ENCODE results near the gene FAM184A. TPM values are rescaled to one million over a fixed set of nuclear protein-coding genes. Genes with fewer than 3 reads are reported as not detected.
"Not testable (repeated sequence)": the region's sequence is repeated elsewhere in the genome, so short reads cannot be mapped to it uniquely, and the experiment has no call there.

FAM184A gene
- total RNA-seq, 1 donor from 2014 or later = 2.3 TPM

GRCh38 chr6:119100115-119100514 lies 21.7 kb upstream of the FAM184A start:
- no peak for DNase-seq (ENCODE audit: low spot score)

- DNase-seq (ENCODE audit: low spot score) = not testable (repeated sequence)
Observed at GRCh38 chr6:119097815-119098361, 19.4 kb upstream of the FAM184A start.

GRCh38 chr6:119096721-119097565 lies 18.5 kb upstream of the FAM184A start:
- peak; percentile 88 for DNase-seq (ENCODE audit: low spot score)

GRCh38 chr6:119090256-119090655 lies 11.8 kb upstream of the FAM184A start:
- DNase-seq (ENCODE audit: low spot score) = no peak

- DNase-seq (ENCODE audit: low spot score) = no peak
Observed at GRCh38 chr6:119084784-119085183, 6.3 kb upstream of the FAM184A start.

GRCh38 chr6:119083007-119083406 lies 4.5 kb upstream of the FAM184A start:
- no peak for DNase-seq (ENCODE audit: low spot score)

GRCh38 chr6:119079283-119079809 lies 882 bp upstream of the FAM184A start:
- DNase-seq (ENCODE audit: low spot score) = no peak

GRCh38 chr6:119077643-119078375 lies 655 bp downstream of the FAM184A start:
- peak; percentile 52 for DNase-seq (ENCODE audit: low spot score)

GRCh38 chr6:119077391-119077642 lies 1.1 kb downstream of the FAM184A start:
- no peak for DNase-seq (ENCODE audit: low spot score)

GRCh38 chr6:119076576-119077390 lies 1.7 kb downstream of the FAM184A start:
- no peak for DNase-seq (ENCODE audit: low spot score)

- DNase-seq (ENCODE audit: low spot score) = no peak
Observed at GRCh38 chr6:119076173-119076572, 2.3 kb downstream of the FAM184A start.

- no peak for DNase-seq (ENCODE audit: low spot score)
Observed at GRCh38 chr6:119075200-119075981, 3.1 kb downstream of the FAM184A start.

- DNase-seq (ENCODE audit: low spot score) = no peak
Observed at GRCh38 chr6:119073307-119074051, 5.0 kb downstream of the FAM184A start.

GRCh38 chr6:119071576-119071975 lies 6.9 kb downstream of the FAM184A start:
- no peak for DNase-seq (ENCODE audit: low spot score)

- no peak for DNase-seq (ENCODE audit: low spot score)
Observed at GRCh38 chr6:119067091-119067490, 11.4 kb downstream of the FAM184A start.

- no peak for DNase-seq (ENCODE audit: low spot score)
Observed at GRCh38 chr6:119066517-119066916, 11.9 kb downstream of the FAM184A start.

- no peak for DNase-seq (ENCODE audit: low spot score)
Observed at GRCh38 chr6:119065955-119066354, 12.5 kb downstream of the FAM184A start.

GRCh38 chr6:119065382-119065781 lies 13.1 kb downstream of the FAM184A start:
- DNase-seq (ENCODE audit: low spot score) = no peak

- no peak for DNase-seq (ENCODE audit: low spot score)
Observed at GRCh38 chr6:119063491-119063890, 15.0 kb downstream of the FAM184A start.

- no peak for DNase-seq (ENCODE audit: low spot score)
Observed at GRCh38 chr6:119061215-119061614, 17.2 kb downstream of the FAM184A start.
